PFSK-1 (cell line): ENCODE data around the gene ITPKB.

Experiments
- POLR2AphosphoS5 ChIP-seq: IDR thresholded peaks from 2 replicates; pipeline ENCODE4 v1.6.1; 2012; ENCODE audit warnings: low read depth, mild to moderate bottlenecking, control low read depth, low read length, moderate library complexity
- TAF1 ChIP-seq: IDR thresholded peaks from 2 replicates; pipeline ENCODE4 v1.6.1; 2012; ENCODE audit warnings: low read length, control low read depth, borderline replicate concordance; ENCODE audit not compliant: insufficient read depth
- TF ChIP-seq, protein P1 (sequence below), 2 experiments: IDR thresholded peaks; 2 replicates each; pipeline versions ENCODE4 v1.6.1 to v1.8.0; 2011 to 2012; ENCODE audit warnings: low read depth in 2 of 2, low read length in 2 of 2, control low read depth in 1 of 2, inconsistent platforms in 1 of 2, mild to moderate bottlenecking in 1 of 2, moderate library complexity in 1 of 2; ENCODE audit not compliant: insufficient read depth in 1 of 2

DNA sequence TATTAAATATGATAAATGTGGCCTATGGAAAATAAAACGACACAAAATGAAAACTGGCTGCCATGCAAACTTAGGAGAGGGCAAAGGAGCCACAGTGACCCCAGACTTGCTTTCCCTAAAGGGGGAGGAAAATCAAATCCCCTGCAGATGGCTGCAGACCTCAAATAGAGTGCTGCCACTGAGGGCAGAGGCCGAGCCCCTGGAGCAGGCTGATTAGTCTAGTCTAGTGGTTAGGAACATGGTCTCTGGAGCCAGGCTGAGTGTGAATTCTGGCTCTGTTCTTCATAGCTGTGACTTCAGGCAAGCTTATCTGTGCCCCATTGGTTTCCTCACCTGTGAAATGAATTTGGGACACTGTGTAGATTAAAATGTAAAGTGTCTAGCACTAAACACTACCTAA, 60.8 kb downstream of the ITPKB start:
- TF ChIP-seq, protein P1, sequence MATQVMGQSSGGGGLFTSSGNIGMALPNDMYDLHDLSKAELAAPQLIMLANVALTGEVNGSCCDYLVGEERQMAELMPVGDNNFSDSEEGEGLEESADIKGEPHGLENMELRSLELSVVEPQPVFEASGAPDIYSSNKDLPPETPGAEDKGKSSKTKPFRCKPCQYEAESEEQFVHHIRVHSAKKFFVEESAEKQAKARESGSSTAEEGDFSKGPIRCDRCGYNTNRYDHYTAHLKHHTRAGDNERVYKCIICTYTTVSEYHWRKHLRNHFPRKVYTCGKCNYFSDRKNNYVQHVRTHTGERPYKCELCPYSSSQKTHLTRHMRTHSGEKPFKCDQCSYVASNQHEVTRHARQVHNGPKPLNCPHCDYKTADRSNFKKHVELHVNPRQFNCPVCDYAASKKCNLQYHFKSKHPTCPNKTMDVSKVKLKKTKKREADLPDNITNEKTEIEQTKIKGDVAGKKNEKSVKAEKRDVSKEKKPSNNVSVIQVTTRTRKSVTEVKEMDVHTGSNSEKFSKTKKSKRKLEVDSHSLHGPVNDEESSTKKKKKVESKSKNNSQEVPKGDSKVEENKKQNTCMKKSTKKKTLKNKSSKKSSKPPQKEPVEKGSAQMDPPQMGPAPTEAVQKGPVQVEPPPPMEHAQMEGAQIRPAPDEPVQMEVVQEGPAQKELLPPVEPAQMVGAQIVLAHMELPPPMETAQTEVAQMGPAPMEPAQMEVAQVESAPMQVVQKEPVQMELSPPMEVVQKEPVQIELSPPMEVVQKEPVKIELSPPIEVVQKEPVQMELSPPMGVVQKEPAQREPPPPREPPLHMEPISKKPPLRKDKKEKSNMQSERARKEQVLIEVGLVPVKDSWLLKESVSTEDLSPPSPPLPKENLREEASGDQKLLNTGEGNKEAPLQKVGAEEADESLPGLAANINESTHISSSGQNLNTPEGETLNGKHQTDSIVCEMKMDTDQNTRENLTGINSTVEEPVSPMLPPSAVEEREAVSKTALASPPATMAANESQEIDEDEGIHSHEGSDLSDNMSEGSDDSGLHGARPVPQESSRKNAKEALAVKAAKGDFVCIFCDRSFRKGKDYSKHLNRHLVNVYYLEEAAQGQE (IDR thresholded peaks at IDR 0.05; ENCODE audit: insufficient read depth in 1 of 2, low read depth in 2 of 2, low read length in 2 of 2) = no peak
- TF ChIP-seq POLR2AphosphoS5 (no peak), TAF1 (no peak)
